Middle frontal gyrus (tissue), 1 donor: ENCODE results near the gene RAB41.
"Not testable (repeated sequence)": the region's sequence is repeated elsewhere in the genome, so short reads cannot be mapped to it uniquely, and the experiment has no call there.

ENCODE experiments used
- DNase-seq: peaks from one replicate; pipeline ENCODE4 v3.0.0-alpha.2; 2015; ENCODE audit warnings: low spot score; ENCODE audit errors: extremely low spot score

The RAB41 gene

GRCh38 chrX:70289793-70290770 is 8.1 kb downstream of the RAB41 start, which contains the start of the genes KIF4A and PDZD11:
Gene KIF4A, plus strand, starts transcription at chrX:70290104. Its CDS starts 355 bp downstream, at chrX:70290459.
Gene PDZD11, minus strand, starts transcription at chrX:70289927. Its CDS starts 586 bp downstream, at chrX:70289341.
- DNase-seq = peak; percentile 21

- DNase-seq = no peak
Measured at GRCh38 chrX:70292788-70293187, 10.8 kb downstream of the RAB41 start.

- no peak for DNase-seq
Measured at GRCh38 chrX:70293621-70294020, 11.6 kb downstream of the RAB41 start.

GRCh38 chrX:70301716-70302115 is 19.7 kb downstream of the RAB41 start:
- DNase-seq = no peak

GRCh38 chrX:70313503-70313902 is 31.5 kb downstream of the RAB41 start:
- DNase-seq = no peak

- no peak for DNase-seq
Measured at GRCh38 chrX:70322784-70323183, 40.8 kb downstream of the RAB41 start.

- DNase-seq = not testable (repeated sequence)
Measured at GRCh38 chrX:70323628-70324027, 41.7 kb downstream of the RAB41 start.

DNA sequence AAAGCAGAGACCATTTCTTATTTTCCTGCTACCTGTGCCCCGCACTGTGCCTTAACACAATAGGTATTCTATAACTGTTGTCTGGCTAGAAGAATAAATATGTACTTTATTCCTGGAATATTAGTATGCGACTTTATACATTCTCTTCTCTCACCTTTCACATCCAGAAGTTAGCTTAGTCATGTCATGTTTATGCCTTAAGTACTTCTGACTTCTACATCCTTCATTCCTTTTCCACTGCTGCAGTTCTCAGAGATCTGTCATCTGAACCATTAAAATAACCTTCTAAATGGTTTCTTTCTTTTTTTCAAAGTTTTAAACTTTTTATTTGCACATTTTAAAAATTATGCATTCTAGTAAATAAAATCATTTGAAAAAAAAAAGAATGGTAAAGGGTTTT is 42.4 kb downstream of the RAB41 start:
- DNase-seq = no peak

DNA sequence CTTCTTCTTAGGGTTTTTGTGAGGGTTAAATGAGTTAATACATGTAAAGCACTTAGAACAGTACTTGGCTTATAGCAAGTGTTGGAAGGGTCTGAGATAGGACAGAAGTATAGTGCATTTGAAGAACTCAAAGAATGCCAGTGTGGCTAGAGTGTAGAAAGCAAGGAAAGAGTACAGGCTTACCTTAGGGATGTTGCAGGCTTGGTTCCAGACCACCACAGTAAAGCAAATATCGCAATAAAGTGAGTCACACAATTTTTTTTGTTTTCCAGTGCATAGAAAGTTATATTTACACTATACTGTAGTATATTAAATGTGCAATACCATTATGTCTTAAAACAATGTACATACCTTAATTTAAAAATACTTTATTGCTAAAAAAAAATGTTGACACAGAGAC is 49.2 kb downstream of the RAB41 start:
- no peak for DNase-seq

DNA sequence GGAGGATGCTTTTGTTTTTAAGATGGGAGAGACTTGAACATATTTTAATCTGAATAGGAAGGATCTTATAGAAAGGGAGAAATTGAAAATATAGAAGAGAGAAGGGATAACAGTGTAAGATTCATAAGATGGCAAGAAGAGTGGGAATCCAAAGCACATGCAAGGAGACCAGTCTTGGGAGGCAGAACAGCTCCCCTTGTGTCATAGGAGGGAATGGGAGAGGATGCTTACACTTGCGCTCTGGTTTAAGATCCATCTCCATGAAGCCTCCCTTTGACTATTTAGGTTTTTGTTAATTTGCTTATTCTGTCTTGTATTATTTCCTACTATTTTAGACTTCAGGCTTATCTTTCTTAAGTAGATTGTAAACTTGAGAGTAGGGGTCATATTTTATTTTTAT is 50.6 kb downstream of the RAB41 start:
- DNase-seq = no peak
